Astrocyte (in vitro differentiated cells and primary cell): Measurements from ENCODE around the gene RBMXL2. TPM values are rescaled to one million over a fixed set of nuclear protein-coding genes. Genes with fewer than 3 reads are reported as not detected.

Source experiments
- DNase-seq: peaks from one replicate; pipeline ENCODE4 v3.0.0-alpha.2; 2010; ENCODE audit warnings: low read depth
- FAIRE-seq: peaks from 2 replicates; lab custom pipeline; 2011; peaks lifted over from hg19 to GRCh38; lab: Jason Lieb, UNC
- H2AFZ ChIP-seq: 2 replicates; pipeline ENCODE4 v1.6.0; 2012; ENCODE audit warnings: low read depth, low read length, inconsistent platforms
- H3K27ac ChIP-seq: 2 replicates; pipeline ENCODE4 v1.5.1; 2011; ENCODE audit warnings: low read depth, low read length, inconsistent platforms
- H3K27me3 ChIP-seq: 2 replicates; pipeline ENCODE4 v1.6.0; 2011; ENCODE audit warnings: low read length, inconsistent platforms; ENCODE audit not compliant: insufficient read depth
- H3K36me3 ChIP-seq: 2 replicates; pipeline ENCODE4 v1.5.1; 2011; ENCODE audit warnings: low read length, inconsistent platforms; ENCODE audit not compliant: insufficient read depth
- H3K4me1 ChIP-seq: 2 replicates; pipeline ENCODE4 v1.5.1; 2011; ENCODE audit warnings: low read length, inconsistent platforms; ENCODE audit not compliant: insufficient read depth
- H3K4me2 ChIP-seq: 2 replicates; pipeline ENCODE4 v1.6.0; 2012; ENCODE audit warnings: low read length, inconsistent platforms
- H3K4me3 ChIP-seq: 2 replicates; pipeline ENCODE4 v1.5.1; 2011; ENCODE audit warnings: low read depth, mild to moderate bottlenecking, low read length, inconsistent platforms; ENCODE audit not compliant: insufficient read depth
- H3K79me2 ChIP-seq: 2 replicates; pipeline ENCODE4 v1.6.0; 2012; ENCODE audit warnings: mild to moderate bottlenecking, low read length, inconsistent platforms; ENCODE audit not compliant: insufficient read depth
- H3K9ac ChIP-seq: 2 replicates; pipeline ENCODE4 v1.6.0; 2012; ENCODE audit warnings: mild to moderate bottlenecking, low read length, inconsistent platforms
- H3K9me3 ChIP-seq: 2 replicates; pipeline ENCODE4 v1.5.1; 2012; ENCODE audit warnings: low read depth, mild to moderate bottlenecking, low read length, inconsistent platforms; ENCODE audit not compliant: insufficient read depth
- H4K20me1 ChIP-seq: 2 replicates; pipeline ENCODE4 v1.6.0; 2012; ENCODE audit warnings: low read length, inconsistent platforms; ENCODE audit not compliant: insufficient read depth
- H3K27ac Mint-ChIP-seq: one replicate; pipeline ENCODE4 v1.8.0; 2021; ENCODE audit warnings: mild to moderate bottlenecking, mixed read lengths; ENCODE audit not compliant: unreplicated experiment
- H3K27me3 Mint-ChIP-seq: one replicate; pipeline ENCODE4 v1.8.0; 2021; ENCODE audit warnings: low read depth, mixed read lengths; ENCODE audit not compliant: unreplicated experiment
- H3K36me3 Mint-ChIP-seq: one replicate; pipeline ENCODE4 v1.8.0; 2021; ENCODE audit warnings: low read depth, mixed read lengths; ENCODE audit not compliant: unreplicated experiment
- H3K4me1 Mint-ChIP-seq: one replicate; pipeline ENCODE4 v1.8.0; 2021; ENCODE audit warnings: low read depth, mixed read lengths; ENCODE audit not compliant: unreplicated experiment
- H3K4me3 Mint-ChIP-seq: one replicate; pipeline ENCODE4 v1.8.0; 2021; ENCODE audit warnings: mild to moderate bottlenecking, moderate library complexity, mixed read lengths; ENCODE audit not compliant: unreplicated experiment
- H3K9me3 Mint-ChIP-seq: one replicate; pipeline ENCODE4 v1.8.0; 2021; ENCODE audit warnings: mild to moderate bottlenecking, mixed read lengths; ENCODE audit not compliant: unreplicated experiment
- CTCF ChIP-seq: IDR thresholded peaks from 2 replicates; pipeline ENCODE4 v1.5.1; 2011; ENCODE audit warnings: low read depth, mild to moderate bottlenecking, inconsistent platforms, low read length, moderate library complexity; ENCODE audit not compliant: insufficient read depth
- EZH2 ChIP-seq: IDR thresholded peaks from 2 replicates; pipeline ENCODE4 v1.6.1; 2012; ENCODE audit warnings: mild to moderate bottlenecking, low read length, inconsistent platforms; ENCODE audit not compliant: insufficient read depth
- total RNA-seq: library from RNA; stranded (reverse); gene quantifications from 2 replicates; pipeline ENCODE4 v1.2.1, GENCODE V29; 2021

Gene RBMXL2
- total RNA-seq, 1 donor from 2014 or later, result not detected

DNA sequence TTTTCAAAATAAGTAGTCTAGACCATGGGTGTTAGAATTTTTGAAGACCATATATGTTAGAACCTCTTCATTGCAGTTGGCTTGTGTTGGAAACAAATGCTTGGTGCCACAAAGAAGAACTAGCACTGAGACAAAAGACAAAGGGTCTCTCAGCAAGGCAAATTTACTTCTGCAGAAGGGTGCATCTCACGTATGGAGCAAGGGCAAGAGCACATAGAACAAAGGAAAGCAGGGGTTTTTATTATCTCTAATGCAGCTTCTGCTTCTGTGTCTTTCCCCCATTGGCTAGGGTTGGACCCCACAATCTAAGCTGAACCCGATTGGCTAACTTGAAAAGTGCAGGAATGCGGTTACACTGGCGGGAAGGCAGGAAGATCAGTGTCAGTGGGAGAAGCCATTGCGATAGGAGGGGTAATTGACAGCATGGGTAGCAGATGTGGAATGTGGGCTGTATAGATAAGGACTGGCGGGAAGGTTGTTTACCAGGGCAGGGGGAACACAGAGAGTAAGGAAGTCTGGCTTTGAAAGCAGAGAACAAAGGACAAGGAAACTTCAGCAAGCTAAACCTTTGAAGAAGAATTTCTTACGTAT is 9.2 kb upstream of the RBMXL2 start:
- Histone ChIP-seq H3K4me1 (no peaks in the 10 kb centered on the region), H3K9me3 (no peaks in the 10 kb centered on the region), H2AFZ (no peak overlapping the region), H3K4me3 (no peak overlapping the region), H3K27ac (no peak overlapping the region), H3K36me3 (no peaks in the 10 kb centered on the region), H3K27me3 (peaks cover 2% of the 10 kb centered on the region), H3K4me2 (no peak overlapping the region), H3K9ac (no peak overlapping the region), H3K79me2 (no peaks in the 10 kb centered on the region), H4K20me1 (no peaks in the 10 kb centered on the region)
- no peak for DNase-seq
- no peak for TF ChIP-seq EZH2
- no peak for TF ChIP-seq CTCF
- Mint-ChIP-seq H3K36me3 (no peaks in the 10 kb centered on the region), H3K27me3 (peaks cover 11% of the 10 kb centered on the region), H3K4me3 (no peak overlapping the region), H3K9me3 (peaks cover 7% of the 10 kb centered on the region), H3K4me1 (no peaks in the 10 kb centered on the region), H3K27ac (no peak overlapping the region)
- no peak for FAIRE-seq

DNA sequence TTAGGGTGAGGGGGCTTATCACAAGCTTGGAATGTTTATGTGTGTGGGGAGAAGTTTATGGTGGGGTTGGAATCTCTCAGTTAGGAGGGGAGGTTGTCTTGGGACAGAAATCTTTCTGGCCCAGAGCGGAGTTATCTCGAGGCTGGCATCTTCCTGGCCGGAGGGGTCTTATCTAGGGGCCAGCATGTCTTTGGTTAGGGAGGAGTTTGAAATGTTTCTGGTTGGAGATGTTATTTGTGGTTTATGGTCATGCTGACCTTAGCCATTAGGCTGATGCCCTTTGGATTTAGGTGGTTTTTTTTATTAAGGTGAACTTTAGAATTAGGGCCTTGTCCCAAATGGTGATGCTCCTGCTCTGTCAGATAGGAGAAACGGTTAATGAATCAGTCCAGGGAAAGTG is 7.9 kb upstream of the RBMXL2 start:
- no peaks in the 10 kb centered on the region for H3K36me3 Mint-ChIP-seq
- H3K9me3 ChIP-seq, result no peaks in the 10 kb centered on the region
- no peak for FAIRE-seq
- H3K79me2 ChIP-seq, result no peaks in the 10 kb centered on the region
- no peaks in the 10 kb centered on the region for H3K4me1 ChIP-seq
- H3K36me3 ChIP-seq, result no peaks in the 10 kb centered on the region
- H3K9ac ChIP-seq, result no peak overlapping the region
- no peaks in the 10 kb centered on the region for H3K4me1 Mint-ChIP-seq
- no peak overlapping the region for H3K4me2 ChIP-seq
- H3K4me3 ChIP-seq, result no peak overlapping the region
- DNase-seq, result no peak
- TF ChIP-seq EZH2, result no peak
- TF ChIP-seq CTCF, result no peak
- H3K27me3 ChIP-seq, result peaks cover 2% of the 10 kb centered on the region
- H3K9me3 Mint-ChIP-seq, result peaks cover 7% of the 10 kb centered on the region
- H3K27ac ChIP-seq, result no peak overlapping the region
- H3K27me3 Mint-ChIP-seq, result peaks cover 11% of the 10 kb centered on the region
- no peak overlapping the region for H3K4me3 Mint-ChIP-seq
- H4K20me1 ChIP-seq, result no peaks in the 10 kb centered on the region
- no peak overlapping the region for H2AFZ ChIP-seq
- H3K27ac Mint-ChIP-seq, result no peak overlapping the region

GRCh38 chr11:7081441-7081840 is 7.4 kb upstream of the RBMXL2 start:
- no peaks in the 10 kb centered on the region for H3K36me3 ChIP-seq
- H3K27ac Mint-ChIP-seq, result no peak overlapping the region
- TF ChIP-seq CTCF, result no peak
- TF ChIP-seq EZH2, result no peak
- no peaks in the 10 kb centered on the region for H3K9me3 ChIP-seq
- no peaks in the 10 kb centered on the region for H3K4me1 ChIP-seq
- H3K79me2 ChIP-seq, result no peaks in the 10 kb centered on the region
- no peak overlapping the region for H2AFZ ChIP-seq
- no peak overlapping the region for H3K4me3 Mint-ChIP-seq
- DNase-seq, result no peak
- H3K27ac ChIP-seq, result no peak overlapping the region
- no peaks in the 10 kb centered on the region for H4K20me1 ChIP-seq
- no peak overlapping the region for H3K4me2 ChIP-seq
- peaks cover 2% of the 10 kb centered on the region for H3K27me3 ChIP-seq
- no peaks in the 10 kb centered on the region for H3K36me3 Mint-ChIP-seq
- peaks cover 9% of the 10 kb centered on the region for H3K27me3 Mint-ChIP-seq
- peaks cover 7% of the 10 kb centered on the region for H3K9me3 Mint-ChIP-seq
- no peak overlapping the region for H3K4me3 ChIP-seq
- no peaks in the 10 kb centered on the region for H3K4me1 Mint-ChIP-seq
- no peak overlapping the region for H3K9ac ChIP-seq
- no peak for FAIRE-seq
